ENCODE measurements around the gene UBE2QL1.

GRCh38 chr5:6448141-6448491 is 543 bp upstream of the UBE2QL1 start:
- no peak for TF ChIP-seq POLR2AphosphoS2 (conservative IDR thresholded peaks at IDR 0.05; ENCODE audit: low read length)
- TF ChIP-seq HES2 (IDR thresholded peaks at IDR 0.05): no peak
- TF ChIP-seq CTCF (IDR thresholded peaks at IDR 0.05): no peak
- no peak for TF ChIP-seq NFE2L2 (conservative IDR thresholded peaks at IDR 0.05; ENCODE audit: low read length)
- TF ChIP-seq POLR2A (IDR thresholded peaks at IDR 0.05; ENCODE audit: low read length): 0 out of 2 replicates have a peak, but pooled peaks have one; percentile 23
- no peak for TF ChIP-seq CEBPB (IDR thresholded peaks at IDR 0.05)
- TF ChIP-seq BCL3 (IDR thresholded peaks at IDR 0.05): no peak
- TF ChIP-seq RNF2 (IDR thresholded peaks at IDR 0.05; ENCODE audit: borderline replicate concordance, low read depth): no peak
- no peak for TF ChIP-seq RCOR1 (IDR thresholded peaks at IDR 0.05; ENCODE audit: low read depth, low read length)
- TF ChIP-seq ZC3H11A (IDR thresholded peaks at IDR 0.05): no peak
- TF ChIP-seq SREBF2 (IDR thresholded peaks at IDR 0.05): no peak
- TF ChIP-seq EP300 (IDR thresholded peaks at IDR 0.05): no peak
- no peak for TF ChIP-seq CHD2 (IDR thresholded peaks at IDR 0.05; ENCODE audit: low read length, partially characterized antibody)
